Psoas muscle (tissue), 8 donors: ENCODE measurements around the gene IGSF21. TPM values are rescaled to one million over a fixed set of nuclear protein-coding genes. Genes with fewer than 3 reads are reported as not detected.

ENCODE experiments used
- ATAC-seq, 4 donors: fragments of 200-7000 bp; cut with Tn5 transposase; one replicate each; pipeline ENCODE4 v1.9.1; 2020; ENCODE audit warnings: moderate library complexity in 3 of 4, mild to moderate bottlenecking in 2 of 4
- DNase-seq, 2 donors: peaks; one replicate each; pipeline ENCODE4 v3.0.0-alpha.2; 2020
- H3K27ac ChIP-seq: fragments of 200-600 bp; one replicate; pipeline ENCODE4 v1.8.0; 2022
- H3K27me3 ChIP-seq, 3 donors: fragments of 200-600 bp in 1 of 3; one replicate each; pipeline versions ENCODE4 v1.6.1 to v1.8.0; 2013 to 2022; ENCODE audit warnings: low read length in 2 of 3, mild to moderate bottlenecking in 2 of 3, moderate library complexity in 1 of 3; ENCODE audit not compliant: insufficient read depth in 3 of 3
- H3K36me3 ChIP-seq, 2 donors: fragments of 200-600 bp in 1 of 2; one replicate each; pipeline versions ENCODE4 v1.6.1 to v1.8.0; 2013 to 2022; ENCODE audit warnings: low read depth in 1 of 2, mild to moderate bottlenecking in 1 of 2, moderate library complexity in 1 of 2; ENCODE audit not compliant: insufficient read depth in 1 of 2
- H3K4me1 ChIP-seq: fragments of 200-600 bp; one replicate; pipeline ENCODE4 v1.8.0; 2022
- H3K4me3 ChIP-seq: fragments of 200-600 bp; one replicate; pipeline ENCODE4 v1.8.0; 2022; ENCODE audit warnings: mild to moderate bottlenecking
- H3K9me3 ChIP-seq: fragments of 200-600 bp; one replicate; pipeline ENCODE4 v1.8.0; 2022
- WGBS, 3 donors: extraction: QIAGEN DNeasy Blood & Tissue Kit; methylation state at CpG; one replicate each; pipeline versions ENCODE4 v1.1.6 to v1.1.7; 2013; 5-methylcytosine and 5-hydroxymethylcytosine counted together
- intact Hi-C, 2 donors: fragments of 100-400 bp; cut with DNase I; formaldehyde crosslinking; loops; one replicate each; pipeline versions ENCODE4 v1.11.0 to v1.14.2; 2022
- polyA plus RNA-seq, 3 donors: library from polyadenylated mRNA; stranded (reverse); fragments of 200-250 nt; gene quantifications; one replicate each; pipeline ENCODE4 v1.2.3, GENCODE V29; 2013
- total RNA-seq, 4 donors: library from RNA; stranded (reverse); fragmentation: NEBNext Ultra II Directional in 2 of 4; extraction: Animal tissue kit (Norgen Biotek cat#: 25700) in 2 of 4; gene quantifications; one replicate each; pipeline versions ENCODE4 v1.2.1 to v1.2.4, GENCODE V29; 2021 to 2023
- TF ChIP-seq, protein P1 (sequence below): fragments of 200-600 bp; IDR thresholded peaks from one replicate; pipeline ENCODE4 v1.8.0; 2022; ENCODE audit warnings: antibody characterized with exemption
- donor health status: healthy with polysubstance abuse.
- donor health status: DM: no; HTN: no; CAD: no; lungs with moderate emphysema.
- donor health status: Bipolar disorder and iron deficiency.
- donor health status: healthy.
- donor health status: DM: yes; HTN: yes; CAD: no.
- donor health status: DM: no; HTN: no; CAD: no.
- donor health status: DM: no; HTN: no; CAD: no.
- donor health status: DM: yes; HTN: yes; CAD: no.

IGSF21 gene
- total and polyA plus RNA-seq, 7 donors: 0.10 to 0.88 (median 0.42) TPM

DNA sequence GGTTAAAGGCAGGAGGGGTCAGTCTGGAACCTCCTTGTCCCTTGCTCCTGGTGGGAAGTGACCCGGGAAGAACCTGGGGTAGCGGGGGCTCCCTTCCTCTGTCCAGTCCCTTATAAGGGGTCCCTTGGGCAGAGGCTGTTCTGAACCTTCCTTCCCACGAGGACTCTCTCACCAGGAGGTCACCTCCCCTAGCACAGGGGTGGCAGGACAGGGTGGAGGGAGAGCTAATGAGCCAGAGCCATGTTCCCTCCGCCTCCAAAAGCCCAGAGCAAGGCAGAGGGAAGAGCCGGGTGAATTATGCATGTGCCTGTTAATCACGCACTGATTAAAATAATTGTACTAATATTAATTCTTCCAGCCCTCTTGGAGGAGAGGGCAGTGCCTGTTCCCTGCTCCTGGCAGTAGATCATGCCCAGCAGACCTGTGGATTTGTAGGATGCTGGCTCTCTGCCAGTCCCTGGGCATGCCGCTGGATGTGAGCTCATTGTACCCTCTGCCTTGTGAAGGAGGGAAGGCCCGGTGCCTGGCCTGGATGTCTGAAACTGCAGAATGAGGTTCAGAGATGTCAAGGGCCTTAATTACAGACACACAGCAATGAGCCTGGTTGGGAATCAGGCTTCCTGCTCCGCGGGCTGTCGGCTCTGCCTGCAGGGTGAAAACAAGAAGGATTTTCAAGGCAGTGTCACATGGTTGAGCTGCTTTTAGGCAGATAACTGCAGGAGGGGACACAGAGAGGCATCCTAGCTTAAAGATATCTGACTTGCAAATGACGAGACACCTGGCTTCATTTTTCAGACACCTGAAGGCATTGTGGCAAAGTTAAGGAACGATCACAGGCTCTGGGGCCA, 68.2 kb downstream of the IGSF21 start:
- DNase-seq (no peak), ATAC-seq (no peak)
- Histone ChIP-seq H3K4me3 (no peak overlapping the region), H3K9me3 (no peaks in the 10 kb centered on the region), H3K27ac (no peak overlapping the region), H3K4me1 (no peaks in the 10 kb centered on the region), H3K27me3 (peaks cover 0 to 54% (median 4%) of the 10 kb centered on the region in 3 donors), H3K36me3 (no peaks in the 10 kb centered on the region)
- intact Hi-C loops: no loop called here
- WGBS, 3 donors: 44 to 50% (median 45%) methylated on average over 13 of the region's 13 CpGs
- TF ChIP-seq, protein P1, sequence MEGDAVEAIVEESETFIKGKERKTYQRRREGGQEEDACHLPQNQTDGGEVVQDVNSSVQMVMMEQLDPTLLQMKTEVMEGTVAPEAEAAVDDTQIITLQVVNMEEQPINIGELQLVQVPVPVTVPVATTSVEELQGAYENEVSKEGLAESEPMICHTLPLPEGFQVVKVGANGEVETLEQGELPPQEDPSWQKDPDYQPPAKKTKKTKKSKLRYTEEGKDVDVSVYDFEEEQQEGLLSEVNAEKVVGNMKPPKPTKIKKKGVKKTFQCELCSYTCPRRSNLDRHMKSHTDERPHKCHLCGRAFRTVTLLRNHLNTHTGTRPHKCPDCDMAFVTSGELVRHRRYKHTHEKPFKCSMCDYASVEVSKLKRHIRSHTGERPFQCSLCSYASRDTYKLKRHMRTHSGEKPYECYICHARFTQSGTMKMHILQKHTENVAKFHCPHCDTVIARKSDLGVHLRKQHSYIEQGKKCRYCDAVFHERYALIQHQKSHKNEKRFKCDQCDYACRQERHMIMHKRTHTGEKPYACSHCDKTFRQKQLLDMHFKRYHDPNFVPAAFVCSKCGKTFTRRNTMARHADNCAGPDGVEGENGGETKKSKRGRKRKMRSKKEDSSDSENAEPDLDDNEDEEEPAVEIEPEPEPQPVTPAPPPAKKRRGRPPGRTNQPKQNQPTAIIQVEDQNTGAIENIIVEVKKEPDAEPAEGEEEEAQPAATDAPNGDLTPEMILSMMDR: no peak

DNA sequence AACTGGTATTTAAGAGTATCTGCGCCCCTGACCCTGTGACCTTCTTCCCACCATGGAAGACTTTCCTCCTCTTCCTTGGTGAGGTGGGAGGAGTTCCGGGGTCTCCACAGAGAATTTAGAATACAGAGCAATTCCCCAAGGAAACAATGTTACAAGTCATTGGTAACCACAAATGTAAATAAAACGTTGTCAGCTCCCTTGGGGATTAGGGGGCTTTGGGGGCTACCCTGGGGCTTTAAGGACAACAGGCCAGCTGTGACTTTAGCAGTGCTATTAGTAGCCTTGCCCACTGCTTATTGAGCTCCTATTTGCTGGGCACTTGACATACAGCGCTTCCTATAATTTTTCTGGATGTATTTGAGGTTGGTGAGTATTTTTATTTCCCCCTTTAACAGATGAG, 69.0 kb downstream of the IGSF21 start:
- intact Hi-C loops: no loop called here
- WGBS, 3 donors: 51 to 56% (median 53%) methylated on average over 4 of the region's 4 CpGs
- Histone ChIP-seq H3K27me3 (peaks cover 0 to 53% (median 4%) of the 10 kb centered on the region in 3 donors), H3K4me1 (no peaks in the 10 kb centered on the region), H3K36me3 (no peaks in the 10 kb centered on the region), H3K27ac (no peak overlapping the region), H3K4me3 (no peak overlapping the region), H3K9me3 (no peaks in the 10 kb centered on the region)
- TF ChIP-seq, protein P1: no peak
- ATAC-seq (no peak), DNase-seq (no peak)

DNA sequence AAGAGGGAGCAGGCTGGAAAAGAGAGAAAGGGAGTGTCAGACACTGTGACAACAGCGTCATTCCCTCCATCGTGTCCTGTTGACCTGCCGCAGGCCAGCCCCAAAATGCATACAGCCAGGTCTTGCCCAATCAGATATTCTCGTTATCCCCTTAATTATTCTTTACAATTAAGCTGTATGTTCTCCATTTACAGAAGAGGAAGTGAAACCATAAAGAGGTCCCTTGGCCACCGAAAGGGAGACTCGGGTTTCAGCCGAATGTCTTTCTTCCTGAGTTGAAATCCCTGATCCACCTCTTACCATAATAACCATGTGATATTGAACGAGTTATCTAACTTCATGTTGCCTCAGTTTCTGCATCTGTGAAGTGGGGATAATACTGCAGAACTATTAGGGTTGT, 70.5 kb downstream of the IGSF21 start:
- DNase-seq (no peak), ATAC-seq (no peak)
- WGBS, 3 donors: 25 to 30% (median 26%) methylated on average over 8 of the region's 8 CpGs
- Histone ChIP-seq H3K36me3 (no peaks in the 10 kb centered on the region), H3K4me3 (no peak overlapping the region), H3K9me3 (no peaks in the 10 kb centered on the region), H3K27me3 (peaks cover 0 to 65% (median 6%) of the 10 kb centered on the region in 3 donors), H3K4me1 (no peaks in the 10 kb centered on the region), H3K27ac (no peak overlapping the region)
- intact Hi-C loops: no loop called here
- TF ChIP-seq, protein P1: no peak

- Histone ChIP-seq H3K4me1 (no peaks in the 10 kb centered on the region), H3K9me3 (no peaks in the 10 kb centered on the region), H3K27me3 (peaks cover 0 to 67% (median 9%) of the 10 kb centered on the region in 3 donors), H3K4me3 (no peak overlapping the region), H3K36me3 (no peaks in the 10 kb centered on the region), H3K27ac (no peak overlapping the region)
- intact Hi-C loops: no loop called here
- WGBS, 3 donors: 29 to 40% (median 31%) methylated on average over 7 of the region's 7 CpGs
- ATAC-seq (no peak), DNase-seq (no peak)
- TF ChIP-seq, protein P1: no peak
Measured at GRCh38 chr1:18179009-18179408, 71.4 kb downstream of the IGSF21 start.
